SK-N-SH (cell line): ENCODE measurements around the gene C11orf65. TPM values are rescaled to one million over a fixed set of nuclear protein-coding genes. Genes with fewer than 3 reads are reported as not detected.

Experiments
- CTCF ChIA-PET: fragments of 300-600, 350-600 bp; formaldehyde crosslinking; extraction: SDS; loops from one replicate; lab custom pipeline; 2021; lab: Yijun Ruan, JAX
- POLR2A ChIA-PET: fragments of 350-600 bp; sonication (Branson Sonifier 250); formaldehyde crosslinking; extraction: SDS; loops from one replicate; lab custom pipeline; 2020; ENCODE audit warnings: antibody characterized with exemption, inconsistent platforms; lab: Yijun Ruan, JAX
- DNase-seq: peaks from one replicate; pipeline ENCODE4 v3.0.0; 2012
- H2AFZ ChIP-seq: fragments of 200-600 bp; sonication (generic); 2 replicates; pipeline ENCODE4 v1.8.1; 2016; ENCODE audit warnings: antibody characterized with exemption, mild to moderate bottlenecking, low read depth
- H3F3A ChIP-seq: fragments of 200-600 bp; sonication (generic); replicated peaks from 2 replicates; pipeline ENCODE3; 2016; ENCODE audit warnings: antibody characterized with exemption, mild to moderate bottlenecking; ENCODE audit not compliant: insufficient read depth
- H3K27ac ChIP-seq, 2 experiments: fragments of 200-500 bp in 1 of 2; fragments of 200-600 bp in 1 of 2; sonication (Bioruptor generic) in 1 of 2; sonication (generic), shearing (Covaris generic) in 1 of 2; 2 replicates each; pipeline versions ENCODE4 v1.5.1 to v1.6.1; 2014 to 2016; ENCODE audit warnings: low read depth in 2 of 2, inconsistent platforms in 1 of 2, low read length in 1 of 2, mild to moderate bottlenecking in 1 of 2, mixed read lengths in 1 of 2
- H3K27me3 ChIP-seq: fragments of 200-600 bp; sonication (generic), shearing (Covaris generic); 2 replicates; pipeline ENCODE4 v1.6.1; 2016; ENCODE audit warnings: mixed run types; ENCODE audit not compliant: insufficient read depth
- H3K36me3 ChIP-seq, 2 experiments: fragments of 200-500 bp in 1 of 2; fragments of 200-600 bp in 1 of 2; sonication (Bioruptor generic) in 1 of 2; sonication (generic) in 1 of 2; replicated peaks in 1 of 2; 2 replicates each; pipeline versions ENCODE3 to v1.5.1; 2014 to 2016; ENCODE audit warnings: low read length in 1 of 2, mild to moderate bottlenecking in 1 of 2; ENCODE audit not compliant: insufficient read depth in 2 of 2, control insufficient read depth in 1 of 2
- H3K4me1 ChIP-seq, 2 experiments: fragments of 200-500 bp in 1 of 2; fragments of 200-600 bp in 1 of 2; sonication (Bioruptor generic) in 1 of 2; sonication (generic), shearing (Covaris generic) in 1 of 2; 2 replicates each; pipeline versions ENCODE4 v1.5.1 to v1.6.1; 2014 to 2016; ENCODE audit warnings: low read depth in 1 of 2, low read length in 1 of 2, mixed run types in 1 of 2; ENCODE audit not compliant: insufficient read depth in 2 of 2, control insufficient read depth in 1 of 2
- H3K4me2 ChIP-seq: fragments of 200-600 bp; sonication (generic), shearing (Covaris generic); 2 replicates; pipeline ENCODE4 v1.6.1; 2017; ENCODE audit warnings: mixed run types
- H3K4me3 ChIP-seq, 2 experiments: fragments of 200-500 bp in 1 of 2; fragments of 200-600 bp in 1 of 2; sonication (Bioruptor generic) in 1 of 2; sonication (generic), shearing (Covaris generic) in 1 of 2; 2 replicates each; pipeline versions ENCODE4 v1.5.1 to v1.8.1; 2014 to 2016; ENCODE audit warnings: low read depth in 2 of 2, inconsistent platforms in 1 of 2, low read length in 1 of 2, mild to moderate bottlenecking in 1 of 2, mixed read lengths in 1 of 2, moderate library complexity in 1 of 2
- H3K79me2 ChIP-seq: fragments of 200-600 bp; sonication (generic); 2 replicates; pipeline ENCODE4 v1.8.1; 2017; ENCODE audit warnings: mild to moderate bottlenecking; ENCODE audit not compliant: insufficient read depth
- H3K9ac ChIP-seq: fragments of 200-600 bp; sonication (generic); 2 replicates; pipeline ENCODE4 v1.6.1; 2017; ENCODE audit warnings: mixed run types
- H3K9me2 ChIP-seq: fragments of 200-600 bp; sonication (generic); 2 replicates; pipeline ENCODE4 v1.6.1; 2017; ENCODE audit warnings: mixed run types
- H3K9me3 ChIP-seq: fragments of 200-600 bp; sonication (generic); 2 replicates; pipeline ENCODE4 v1.6.1; 2017; ENCODE audit warnings: mixed run types, mild to moderate bottlenecking, moderate library complexity
- H4K20me1 ChIP-seq: fragments of 200-600 bp; sonication (generic); 2 replicates; pipeline ENCODE4 v1.6.1; 2017; ENCODE audit warnings: mild to moderate bottlenecking, mixed run types; ENCODE audit not compliant: insufficient read depth
- CHD2 ChIP-seq: fragments of 150-350 bp; IDR thresholded peaks from 2 replicates; pipeline ENCODE4 v1.6.1; 2018; ENCODE audit warnings: low read length; ENCODE audit not compliant: partially characterized antibody
- ELF1 ChIP-seq: IDR thresholded peaks from 2 replicates; pipeline ENCODE4 v1.4.0; 2012
- EZH2phosphoT487 ChIP-seq: fragments of 200-600 bp; sonication (generic); IDR thresholded peaks from 2 replicates; pipeline ENCODE4 v1.6.1; 2017; ENCODE audit warnings: low read depth, mixed run types, mild to moderate bottlenecking, antibody characterized with exemption, moderate library complexity, borderline replicate concordance
- FOXJ3 ChIP-seq: sonication (generic); formaldehyde crosslinking; IDR thresholded peaks from 2 replicates; pipeline ENCODE4 v1.5.1; 2020; ENCODE audit warnings: mild to moderate bottlenecking, missing genetic modification reagents
- FOXM1 ChIP-seq: IDR thresholded peaks from 2 replicates; pipeline ENCODE4 v1.4.0; 2012; ENCODE audit warnings: low read depth, mild to moderate bottlenecking
- GABPA ChIP-seq: IDR thresholded peaks from 2 replicates; pipeline ENCODE4 v1.4.0; 2012; ENCODE audit warnings: low read depth, mild to moderate bottlenecking
- GATA2 ChIP-seq: sonication (generic); formaldehyde crosslinking; IDR thresholded peaks from 2 replicates; pipeline ENCODE4 v1.5.0; 2020; ENCODE audit warnings: mild to moderate bottlenecking, missing genetic modification reagents
- JUND ChIP-seq: IDR thresholded peaks from 2 replicates; pipeline ENCODE4 v1.4.0; 2012
- NFIC ChIP-seq: IDR thresholded peaks from 2 replicates; pipeline ENCODE4 v1.4.0; 2012; ENCODE audit warnings: borderline replicate concordance
- NRF1 ChIP-seq: IDR thresholded peaks from 2 replicates; pipeline ENCODE4 v1.6.1; 2012; ENCODE audit warnings: low read depth, mild to moderate bottlenecking, low read length
- RAD21 ChIP-seq: IDR thresholded peaks from 2 replicates; pipeline ENCODE4 v1.6.1; 2012; ENCODE audit warnings: mild to moderate bottlenecking, low read length
- RCOR1 ChIP-seq: fragments of 150-350 bp; IDR thresholded peaks from 2 replicates; pipeline ENCODE4 v1.6.1; 2017; ENCODE audit warnings: antibody characterized with exemption, low read length
- RFX5 ChIP-seq: IDR thresholded peaks from 2 replicates; pipeline ENCODE4 v1.6.1; 2012; ENCODE audit warnings: mild to moderate bottlenecking, improper control_type of control experiment, low read length
- RXRA ChIP-seq: IDR thresholded peaks from 2 replicates; pipeline ENCODE4 v1.4.0; 2012; ENCODE audit warnings: low read depth, mild to moderate bottlenecking, borderline replicate concordance
- SMC3 ChIP-seq: IDR thresholded peaks from 2 replicates; pipeline ENCODE4 v1.6.1; 2012; ENCODE audit warnings: low read depth, low read length, improper control_type of control experiment
- TAF1 ChIP-seq: IDR thresholded peaks from 2 replicates; pipeline ENCODE4 v1.6.1; 2012; ENCODE audit warnings: low read depth, mild to moderate bottlenecking, low read length, moderate library complexity, borderline replicate concordance
- TCF12 ChIP-seq: IDR thresholded peaks from 2 replicates; pipeline ENCODE4 v1.4.0; 2012
- TEAD4 ChIP-seq: IDR thresholded peaks from 2 replicates; pipeline ENCODE4 v1.4.0; 2012; ENCODE audit warnings: mild to moderate bottlenecking, borderline replicate concordance; ENCODE audit not compliant: insufficient read depth
- WGBS: methylation state at CpG from one replicate; pipeline ENCODE4 v1.1.6; 2017; ENCODE audit warnings: low lambda C conversion rate; 5-methylcytosine and 5-hydroxymethylcytosine counted together
- polyA plus RNA-seq, 3 experiments: library from polyadenylated mRNA; depleted of rRNA; stranded (reverse); fragments of >200 nt; gene quantifications; 2 replicates each; pipeline ENCODE4 v1.2.3, GENCODE V29; 2012
- TF ChIP-seq, protein P1 (sequence below): IDR thresholded peaks from 2 replicates; pipeline ENCODE4 v1.4.0; 2012; ENCODE audit warnings: low read depth
- TF ChIP-seq, protein P2 (sequence below): IDR thresholded peaks from 2 replicates; pipeline ENCODE4 v1.6.1; 2012; ENCODE audit warnings: mild to moderate bottlenecking, low read depth, low read length, moderate library complexity
- TF ChIP-seq, protein P3 (sequence below): IDR thresholded peaks from 2 replicates; pipeline ENCODE4 v1.4.0; 2012; ENCODE audit warnings: low read depth, borderline replicate concordance
- TF ChIP-seq, protein P4 (sequence below): fragments of 150-350 bp; IDR thresholded peaks from 2 replicates; pipeline ENCODE4 v1.6.1; 2017; ENCODE audit warnings: antibody characterized with exemption, low read length, low read depth, borderline replicate concordance

Gene C11orf65
- polyA plus RNA-seq, 1 of the 3 experiments (the other 2 are of a cell fraction) = 0.07 TPM

DNA sequence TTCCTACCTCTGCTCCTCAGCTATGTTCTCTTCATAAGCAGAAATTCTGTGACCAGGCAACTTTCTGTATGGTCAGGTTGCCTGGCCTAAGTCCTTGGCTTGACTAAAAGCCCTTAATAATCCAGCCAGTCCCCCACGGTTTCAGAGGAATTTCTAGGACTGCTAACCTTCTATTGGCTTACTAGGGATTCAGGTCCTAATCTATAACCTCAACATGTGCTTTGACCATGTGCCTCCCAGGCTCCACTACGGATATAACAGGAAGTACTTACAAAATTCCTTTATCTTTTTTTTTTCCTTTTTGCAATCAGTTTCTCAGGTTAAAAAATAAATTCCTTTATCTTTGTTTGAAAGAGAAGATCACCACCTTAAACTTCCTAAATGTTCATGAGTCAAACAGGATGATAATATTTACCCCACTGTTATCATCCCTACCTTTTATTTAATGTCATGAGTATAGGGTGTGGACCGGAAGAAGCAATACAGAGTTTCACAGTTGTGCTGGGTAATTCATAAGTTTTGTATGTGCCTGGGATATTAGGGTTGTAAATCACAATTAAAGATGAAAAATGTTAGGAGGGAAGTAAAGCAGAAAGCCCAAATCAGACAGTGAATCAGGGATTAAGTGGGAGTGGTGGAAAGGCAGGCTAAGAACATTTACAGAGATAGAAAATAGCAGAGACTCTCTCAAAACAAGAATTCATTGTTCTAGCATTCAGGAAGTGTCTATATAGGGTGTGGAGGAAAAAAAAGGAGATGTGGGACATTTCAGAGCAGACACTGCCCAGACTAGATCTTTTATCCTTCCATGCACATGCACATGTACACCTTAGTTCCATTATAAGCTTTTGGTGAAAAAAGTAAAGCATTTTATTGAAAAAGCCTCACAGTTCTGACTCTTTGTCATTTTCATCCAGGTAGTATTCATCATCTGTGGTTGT lies 41.6 kb upstream of the C11orf65 start:
- H3K27ac ChIP-seq = no peak overlapping the region
- H2AFZ ChIP-seq = no peak overlapping the region
- WGBS = 68% methylated on average over 3 of the region's 3 CpGs
- H3K36me3 ChIP-seq = no peaks in the 10 kb centered on the region
- TF ChIP-seq, protein P1, sequence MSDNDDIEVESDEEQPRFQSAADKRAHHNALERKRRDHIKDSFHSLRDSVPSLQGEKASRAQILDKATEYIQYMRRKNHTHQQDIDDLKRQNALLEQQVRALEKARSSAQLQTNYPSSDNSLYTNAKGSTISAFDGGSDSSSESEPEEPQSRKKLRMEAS = no peak
- no peak for TF ChIP-seq JUND
- no peak for TF ChIP-seq ELF1
- TF ChIP-seq CHD2 = no peak
- no peak for TF ChIP-seq TCF12
- TF ChIP-seq RXRA = no peak
- TF ChIP-seq RAD21 = no peak
- no peak for TF ChIP-seq RCOR1
- no peak for TF ChIP-seq RFX5
- TF ChIP-seq, protein P2, sequence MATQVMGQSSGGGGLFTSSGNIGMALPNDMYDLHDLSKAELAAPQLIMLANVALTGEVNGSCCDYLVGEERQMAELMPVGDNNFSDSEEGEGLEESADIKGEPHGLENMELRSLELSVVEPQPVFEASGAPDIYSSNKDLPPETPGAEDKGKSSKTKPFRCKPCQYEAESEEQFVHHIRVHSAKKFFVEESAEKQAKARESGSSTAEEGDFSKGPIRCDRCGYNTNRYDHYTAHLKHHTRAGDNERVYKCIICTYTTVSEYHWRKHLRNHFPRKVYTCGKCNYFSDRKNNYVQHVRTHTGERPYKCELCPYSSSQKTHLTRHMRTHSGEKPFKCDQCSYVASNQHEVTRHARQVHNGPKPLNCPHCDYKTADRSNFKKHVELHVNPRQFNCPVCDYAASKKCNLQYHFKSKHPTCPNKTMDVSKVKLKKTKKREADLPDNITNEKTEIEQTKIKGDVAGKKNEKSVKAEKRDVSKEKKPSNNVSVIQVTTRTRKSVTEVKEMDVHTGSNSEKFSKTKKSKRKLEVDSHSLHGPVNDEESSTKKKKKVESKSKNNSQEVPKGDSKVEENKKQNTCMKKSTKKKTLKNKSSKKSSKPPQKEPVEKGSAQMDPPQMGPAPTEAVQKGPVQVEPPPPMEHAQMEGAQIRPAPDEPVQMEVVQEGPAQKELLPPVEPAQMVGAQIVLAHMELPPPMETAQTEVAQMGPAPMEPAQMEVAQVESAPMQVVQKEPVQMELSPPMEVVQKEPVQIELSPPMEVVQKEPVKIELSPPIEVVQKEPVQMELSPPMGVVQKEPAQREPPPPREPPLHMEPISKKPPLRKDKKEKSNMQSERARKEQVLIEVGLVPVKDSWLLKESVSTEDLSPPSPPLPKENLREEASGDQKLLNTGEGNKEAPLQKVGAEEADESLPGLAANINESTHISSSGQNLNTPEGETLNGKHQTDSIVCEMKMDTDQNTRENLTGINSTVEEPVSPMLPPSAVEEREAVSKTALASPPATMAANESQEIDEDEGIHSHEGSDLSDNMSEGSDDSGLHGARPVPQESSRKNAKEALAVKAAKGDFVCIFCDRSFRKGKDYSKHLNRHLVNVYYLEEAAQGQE = no peak
- TF ChIP-seq TEAD4 = no peak
- TF ChIP-seq, all 33 proteins: peak for 0
- no peaks in the 10 kb centered on the region for H3K9me3 ChIP-seq
- H3K79me2 ChIP-seq = no peaks in the 10 kb centered on the region
- no peaks in the 10 kb centered on the region for H4K20me1 ChIP-seq
- no peak overlapping the region for H3K9ac ChIP-seq
- no peak overlapping the region for H3K4me3 ChIP-seq
- ChIA-PET POLR2A (no interaction called here), CTCF (no interaction called here)
- H3F3A ChIP-seq = no peaks in the 10 kb centered on the region
- DNase-seq = no peak
- H3K9me2 ChIP-seq = no peaks in the 10 kb centered on the region
- H3K4me2 ChIP-seq = no peak overlapping the region
- no peaks in the 10 kb centered on the region for H3K4me1 ChIP-seq
- H3K27me3 ChIP-seq = no peaks in the 10 kb centered on the region

DNA sequence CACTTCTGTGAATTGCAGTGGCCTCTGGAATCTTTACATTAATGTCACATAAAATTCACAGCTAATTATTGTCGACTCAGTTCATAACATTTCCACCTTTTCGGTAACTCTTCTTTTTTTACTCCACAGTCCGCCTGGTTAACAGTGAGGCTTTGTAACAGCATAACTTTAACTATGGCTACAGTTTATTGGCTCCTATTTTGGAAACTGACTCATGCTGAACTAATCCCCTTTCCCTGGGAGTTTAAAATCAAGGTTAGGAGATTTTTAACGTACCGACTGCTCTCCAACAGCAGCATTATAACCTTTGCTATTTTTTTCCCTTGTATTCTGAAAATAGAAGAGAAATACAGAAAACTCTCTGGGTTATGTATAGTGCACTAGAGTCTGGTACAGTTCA lies 34.1 kb upstream of the C11orf65 start:
- H2AFZ ChIP-seq = no peak overlapping the region
- CTCF ChIA-PET = no interaction called here
- no peaks in the 10 kb centered on the region for H3K9me3 ChIP-seq

More for the DNA sequence above, 34.1 kb upstream of the C11orf65 start:
- Histone ChIP-seq H4K20me1 (no peaks in the 10 kb centered on the region), H3K4me2 (no peak overlapping the region), H3K27me3 (no peaks in the 10 kb centered on the region), H3K9me2 (no peaks in the 10 kb centered on the region), H3K36me3 (no peaks in the 10 kb centered on the region), H3K9ac (no peak overlapping the region), H3K27ac (no peak overlapping the region), H3K4me3 (no peak overlapping the region), H3F3A (peaks cover 6% of the 10 kb centered on the region), H3K79me2 (peaks cover 5% of the 10 kb centered on the region; the same call in 1 of the 2 replicates), H3K4me1 (peaks cover 0 to 11% of the 10 kb centered on the region in 2 experiments; a peak in 2 of 4 replicates)
- POLR2A ChIA-PET = no interaction called here
- DNase-seq = no peak
- WGBS = 92% methylated on average over 5 of the region's 5 CpGs
- no peak for TF ChIP-seq GATA2 (CRISPR knock-in tag)
- TF ChIP-seq NFIC = no peak
- TF ChIP-seq EZH2phosphoT487 = no peak
- TF ChIP-seq, protein P3, sequence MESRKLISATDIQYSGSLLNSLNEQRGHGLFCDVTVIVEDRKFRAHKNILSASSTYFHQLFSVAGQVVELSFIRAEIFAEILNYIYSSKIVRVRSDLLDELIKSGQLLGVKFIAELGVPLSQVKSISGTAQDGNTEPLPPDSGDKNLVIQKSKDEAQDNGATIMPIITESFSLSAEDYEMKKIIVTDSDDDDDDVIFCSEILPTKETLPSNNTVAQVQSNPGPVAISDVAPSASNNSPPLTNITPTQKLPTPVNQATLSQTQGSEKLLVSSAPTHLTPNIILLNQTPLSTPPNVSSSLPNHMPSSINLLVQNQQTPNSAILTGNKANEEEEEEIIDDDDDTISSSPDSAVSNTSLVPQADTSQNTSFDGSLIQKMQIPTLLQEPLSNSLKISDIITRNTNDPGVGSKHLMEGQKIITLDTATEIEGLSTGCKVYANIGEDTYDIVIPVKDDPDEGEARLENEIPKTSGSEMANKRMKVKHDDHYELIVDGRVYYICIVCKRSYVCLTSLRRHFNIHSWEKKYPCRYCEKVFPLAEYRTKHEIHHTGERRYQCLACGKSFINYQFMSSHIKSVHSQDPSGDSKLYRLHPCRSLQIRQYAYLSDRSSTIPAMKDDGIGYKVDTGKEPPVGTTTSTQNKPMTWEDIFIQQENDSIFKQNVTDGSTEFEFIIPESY = no peak
- no peak for TF ChIP-seq TCF12
- TF ChIP-seq RAD21 = no peak
- TF ChIP-seq SMC3 = no peak
- no peak for TF ChIP-seq FOXM1
- no peak for TF ChIP-seq NRF1
- no peak for TF ChIP-seq RFX5
- TF ChIP-seq, protein P4, sequence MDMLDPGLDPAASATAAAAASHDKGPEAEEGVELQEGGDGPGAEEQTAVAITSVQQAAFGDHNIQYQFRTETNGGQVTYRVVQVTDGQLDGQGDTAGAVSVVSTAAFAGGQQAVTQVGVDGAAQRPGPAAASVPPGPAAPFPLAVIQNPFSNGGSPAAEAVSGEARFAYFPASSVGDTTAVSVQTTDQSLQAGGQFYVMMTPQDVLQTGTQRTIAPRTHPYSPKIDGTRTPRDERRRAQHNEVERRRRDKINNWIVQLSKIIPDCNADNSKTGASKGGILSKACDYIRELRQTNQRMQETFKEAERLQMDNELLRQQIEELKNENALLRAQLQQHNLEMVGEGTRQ = no peak
- TF ChIP-seq TAF1 = no peak
- TF ChIP-seq RCOR1 = no peak
- no peak for TF ChIP-seq FOXJ3 (CRISPR knock-in tag)
- no peak for TF ChIP-seq GABPA
